ENCODE measurements around the gene KDM6A.
"Not testable (repeated sequence)": the region's sequence is repeated elsewhere in the genome, so short reads cannot be mapped to it uniquely, and the experiment has no call there.

The KDM6A gene

DNA sequence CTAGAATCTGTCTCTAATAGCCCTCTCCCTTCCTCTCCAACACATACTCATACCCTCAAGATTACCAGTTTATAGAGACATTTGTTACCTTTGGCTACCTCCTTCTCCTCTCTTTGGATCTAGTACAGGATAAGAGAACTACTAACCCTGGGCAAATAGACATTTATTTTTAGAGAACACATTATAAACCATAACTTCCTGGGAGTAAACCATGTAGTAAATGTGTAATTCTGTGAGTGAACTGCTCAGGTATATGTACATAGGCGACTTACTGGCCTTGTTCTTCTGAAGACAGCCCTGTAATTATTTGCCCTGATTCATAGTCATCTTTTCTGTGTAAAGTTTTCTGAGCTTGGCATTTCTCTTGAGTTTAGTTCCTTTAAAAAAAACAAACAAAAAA lies 94.2 kb downstream of the KDM6A start:
- DNase-seq: no peak

DNA sequence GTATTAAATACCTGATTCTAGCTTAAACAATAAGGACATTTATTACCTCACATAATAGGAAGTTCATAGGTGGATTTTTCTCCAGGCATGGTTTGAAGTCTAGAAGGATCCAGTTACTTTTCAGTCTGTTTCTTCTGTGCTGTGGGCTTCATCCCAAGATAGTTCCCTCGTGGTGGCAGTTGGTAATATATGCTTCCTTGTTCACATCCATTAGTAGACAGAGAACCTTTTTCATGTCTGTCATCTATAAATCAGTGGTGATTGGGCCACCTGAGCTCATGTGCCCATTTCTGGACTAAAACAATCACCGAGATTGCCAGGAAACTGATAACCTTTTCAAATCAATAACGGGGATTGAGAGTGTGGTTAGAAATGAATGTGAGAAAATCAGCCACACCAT lies 97.7 kb downstream of the KDM6A start:
- no peak for DNase-seq

DNA sequence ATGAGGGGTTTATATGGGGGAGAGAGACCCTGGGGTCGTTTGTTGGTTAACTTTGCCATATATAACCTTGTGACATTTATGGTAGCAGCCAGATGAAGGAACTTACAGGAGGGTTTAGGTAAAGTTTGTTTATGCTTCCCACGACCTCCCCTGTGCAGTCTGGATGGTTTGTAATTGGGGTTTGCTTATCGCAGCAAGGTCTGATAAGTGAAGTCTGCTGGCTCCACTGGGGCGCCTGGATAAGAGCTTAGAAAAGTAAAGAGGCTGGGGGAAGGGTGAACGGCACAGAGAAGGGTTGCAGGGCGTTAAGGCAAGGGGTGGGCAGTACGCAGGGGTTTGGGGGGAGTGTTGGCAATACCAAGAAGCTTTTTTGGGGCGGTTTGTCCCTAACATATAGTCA lies 98.7 kb downstream of the KDM6A start:
- no peak for DNase-seq

DNA sequence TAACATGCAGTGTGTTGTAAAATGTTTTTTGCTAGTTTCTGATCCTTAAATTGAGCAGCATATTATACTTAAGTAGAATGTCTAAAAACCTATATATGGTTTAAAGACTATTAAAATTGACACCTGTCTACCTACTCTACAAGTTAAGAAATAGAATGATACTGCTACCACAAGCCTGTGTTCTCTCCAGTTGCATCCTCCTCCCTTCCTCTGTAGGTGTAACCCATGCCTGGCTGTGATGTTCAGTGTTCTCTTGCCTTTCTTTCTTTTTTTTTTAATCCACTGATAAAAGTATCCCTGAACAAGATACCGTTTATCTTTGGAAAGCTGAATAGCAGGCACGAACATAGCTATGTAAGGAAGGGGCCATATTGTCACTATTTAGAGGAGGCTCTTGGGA lies 99.1 kb downstream of the KDM6A start:
- no peak for DNase-seq

DNA sequence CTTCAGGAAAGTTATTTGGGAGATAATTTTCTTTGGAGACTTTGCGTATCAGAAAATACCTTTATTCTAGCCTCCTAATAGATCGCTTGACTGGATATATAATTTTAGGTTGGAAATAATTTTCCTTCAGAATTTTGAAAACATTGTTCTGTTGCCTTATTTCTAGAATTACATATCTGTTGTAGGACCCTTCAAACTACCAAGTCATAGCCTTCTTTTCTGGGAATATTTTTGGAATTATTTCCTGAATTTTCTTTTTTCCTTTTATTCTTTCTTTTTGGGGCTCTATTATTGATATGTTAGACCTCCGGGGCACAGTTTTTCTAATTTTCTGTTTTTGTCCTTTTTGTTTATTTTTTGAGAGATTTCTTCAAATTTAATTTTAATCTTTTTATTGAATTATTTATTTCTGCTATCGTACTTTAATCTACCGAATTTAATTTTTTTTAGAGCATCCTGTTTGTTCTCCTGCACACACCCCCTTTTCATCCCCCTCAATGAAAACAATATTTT lies 100.5 kb downstream of the KDM6A start:
- DNase-seq: no peak

DNA sequence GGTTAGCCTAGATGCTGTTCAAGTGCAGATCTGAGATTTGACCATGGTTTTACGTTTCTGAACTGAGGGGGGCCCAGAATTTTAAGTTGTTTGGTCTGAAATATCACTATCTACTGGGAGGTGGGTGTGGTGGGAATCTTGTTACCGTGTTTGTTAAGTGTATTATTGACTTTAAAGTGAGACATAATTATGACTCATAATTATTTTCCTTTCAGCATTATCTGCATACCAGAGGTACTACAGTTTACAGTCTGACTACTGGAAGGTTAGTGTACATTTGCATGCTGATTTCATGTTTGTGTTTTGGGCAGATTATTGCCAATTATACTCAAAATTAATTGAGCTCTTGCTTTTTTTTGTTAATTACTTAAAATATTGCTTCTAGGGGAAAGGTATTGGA lies 101.5 kb downstream of the KDM6A start:
- DNase-seq: no peak

DNA sequence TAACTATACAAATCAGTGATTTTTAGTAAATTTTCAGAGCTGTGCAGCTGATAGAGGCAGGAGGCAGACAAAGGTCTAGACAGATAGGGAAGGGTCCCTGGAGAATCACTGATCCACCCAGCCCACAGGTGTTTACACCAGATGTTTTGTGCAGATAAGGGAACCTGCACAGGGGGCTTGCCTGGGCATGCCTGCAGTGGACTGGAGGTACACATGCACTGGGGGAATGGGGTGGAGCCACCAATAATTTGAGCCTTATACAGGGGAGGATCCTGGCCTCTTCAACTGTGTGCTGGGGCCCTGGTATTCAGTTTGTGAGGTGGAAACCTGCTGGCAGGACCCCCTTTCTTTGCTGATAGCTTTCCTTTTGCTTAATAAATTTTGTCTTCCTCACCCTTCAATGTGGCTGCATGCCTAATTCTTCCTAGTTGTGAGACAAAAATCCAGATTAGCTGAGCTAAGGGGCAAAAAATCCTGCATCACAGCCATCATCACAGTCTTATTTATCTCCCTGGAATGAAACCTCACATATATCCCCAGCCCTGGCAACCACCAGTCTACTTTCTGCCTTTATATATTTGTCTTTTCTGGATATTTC lies 102.8 kb downstream of the KDM6A start:
- no peak for DNase-seq

DNA sequence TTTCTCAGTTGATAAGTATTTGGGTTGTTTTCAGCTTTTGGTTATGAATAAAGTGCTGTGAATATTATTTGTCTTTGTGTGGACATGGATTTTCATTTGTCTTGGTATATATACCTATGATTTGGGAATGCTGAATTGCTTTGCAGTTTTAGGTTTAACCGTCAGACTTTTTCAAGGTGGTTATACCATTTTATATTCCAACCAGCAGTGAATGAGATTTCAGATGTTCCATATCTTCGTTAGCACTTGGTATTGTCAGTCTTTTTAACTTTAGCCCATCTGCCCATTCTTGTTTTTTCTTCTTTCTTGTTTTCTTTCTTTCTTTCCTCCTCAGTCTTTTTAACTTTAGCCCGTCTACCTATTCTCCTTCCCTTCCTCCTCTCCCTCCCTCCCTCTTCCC lies 106.0 kb downstream of the KDM6A start:
- DNase-seq: no peak

DNA sequence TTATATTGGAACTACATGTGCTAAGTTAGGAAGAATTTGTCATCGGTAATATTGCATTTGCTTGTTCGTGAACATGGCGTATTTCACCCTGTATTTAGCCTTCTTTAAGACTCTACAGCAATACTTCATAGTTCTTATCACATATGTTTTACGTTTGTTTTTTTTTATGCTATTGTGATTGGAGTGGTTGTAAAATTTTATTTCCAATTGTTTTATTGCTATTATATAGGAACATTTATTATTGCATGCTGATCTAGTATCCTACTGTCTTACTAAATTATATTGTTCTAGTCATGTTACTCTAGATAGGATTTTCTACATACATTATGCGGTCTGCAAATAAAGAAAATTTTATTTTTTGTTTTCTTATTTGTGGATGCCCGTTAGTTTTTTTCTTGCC lies 107.4 kb downstream of the KDM6A start:
- DNase-seq: no peak

DNA sequence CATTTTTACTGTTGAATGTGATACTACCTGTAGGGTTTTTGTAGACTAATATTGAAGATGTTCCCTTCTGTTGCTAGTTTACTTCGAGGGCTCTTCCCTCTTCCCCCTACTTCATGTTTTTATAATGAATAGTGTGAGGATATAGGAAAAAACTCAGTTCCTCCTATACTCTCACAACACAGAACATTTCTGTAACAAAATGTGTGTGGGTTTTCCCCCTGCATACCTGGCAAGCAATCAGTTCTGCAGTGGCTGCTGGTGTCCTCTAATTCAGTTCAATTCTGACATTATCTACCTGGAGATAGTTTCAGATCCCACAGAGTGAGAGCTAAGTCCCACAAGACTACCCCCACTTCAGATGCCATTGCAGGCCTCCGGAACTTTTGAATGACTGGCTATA lies 107.9 kb downstream of the KDM6A start:
- DNase-seq: no peak

DNA sequence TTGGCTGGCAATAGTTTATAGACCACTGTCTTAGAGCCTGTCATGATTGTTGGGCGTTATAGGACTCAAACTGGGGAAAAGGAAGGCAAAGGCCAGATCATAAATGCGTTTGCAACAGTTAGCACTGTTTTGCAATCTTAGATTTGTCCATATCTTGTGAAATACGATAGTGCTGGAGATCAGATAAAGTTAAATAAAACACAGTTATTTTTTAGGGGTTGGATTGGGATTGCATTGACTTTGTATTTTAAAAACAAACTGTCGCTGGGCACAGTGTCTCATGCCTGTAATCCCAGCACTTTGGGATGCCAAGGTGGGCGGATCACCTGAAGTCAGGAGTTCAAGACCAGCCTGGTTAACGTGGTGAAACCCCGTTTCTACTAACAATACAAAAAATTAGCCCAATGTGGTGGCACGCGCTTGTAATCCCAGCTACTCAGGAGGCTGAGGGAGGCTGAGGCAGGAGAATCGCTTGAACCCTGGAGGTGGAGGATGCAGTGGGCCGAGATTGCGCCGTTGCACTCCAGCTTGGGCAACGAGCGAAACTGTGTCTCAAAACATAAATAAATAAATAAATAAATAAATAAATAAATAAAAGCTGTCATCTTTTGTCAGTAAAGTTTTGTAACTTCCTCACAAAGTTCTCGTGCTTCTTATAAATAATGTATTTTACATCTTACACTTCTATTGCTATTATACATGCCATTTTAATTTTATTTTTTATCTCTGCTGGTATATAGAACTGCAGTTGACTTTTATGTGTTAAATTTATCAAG lies 117.2 kb downstream of the KDM6A start:
- no peak for DNase-seq

DNA sequence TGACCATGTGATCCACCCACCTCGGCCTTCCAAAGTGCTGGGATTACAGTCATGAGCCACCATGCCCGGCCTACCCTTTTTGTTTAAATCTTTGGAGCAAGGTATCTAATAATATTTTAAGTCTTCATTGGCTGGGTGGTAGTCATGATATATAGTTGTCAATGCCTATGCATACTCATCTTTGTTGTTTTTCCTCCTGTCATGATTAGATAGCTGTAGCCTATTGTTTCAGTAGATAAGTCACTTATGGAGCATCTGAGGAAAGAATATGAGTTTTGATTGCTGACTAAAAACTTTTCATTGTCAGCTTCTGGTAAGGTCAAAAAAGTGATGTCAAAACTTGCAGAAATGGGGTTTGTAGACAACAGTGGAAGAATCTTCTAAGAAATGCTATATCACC lies 119.8 kb downstream of the KDM6A start:
- no peak for DNase-seq

DNA sequence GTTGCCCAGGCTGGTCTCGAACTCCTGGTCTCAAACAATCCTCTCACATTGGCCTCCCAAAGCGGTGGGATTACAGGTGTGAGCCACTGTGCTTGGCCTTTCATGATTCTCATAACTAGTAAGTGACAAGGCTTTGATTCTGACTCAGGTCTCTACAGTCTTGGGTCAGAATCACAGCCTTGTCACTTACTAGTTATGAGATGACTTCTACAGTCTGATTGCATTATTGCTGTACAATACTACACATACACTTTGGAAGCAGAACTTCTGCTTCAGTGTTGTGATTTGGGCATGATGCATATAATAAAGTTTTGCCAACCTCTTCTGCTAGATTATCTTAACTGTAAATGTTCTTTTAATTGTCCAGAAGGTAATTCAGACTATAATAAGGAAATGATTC lies 123.3 kb downstream of the KDM6A start:
- no peak for DNase-seq

DNA sequence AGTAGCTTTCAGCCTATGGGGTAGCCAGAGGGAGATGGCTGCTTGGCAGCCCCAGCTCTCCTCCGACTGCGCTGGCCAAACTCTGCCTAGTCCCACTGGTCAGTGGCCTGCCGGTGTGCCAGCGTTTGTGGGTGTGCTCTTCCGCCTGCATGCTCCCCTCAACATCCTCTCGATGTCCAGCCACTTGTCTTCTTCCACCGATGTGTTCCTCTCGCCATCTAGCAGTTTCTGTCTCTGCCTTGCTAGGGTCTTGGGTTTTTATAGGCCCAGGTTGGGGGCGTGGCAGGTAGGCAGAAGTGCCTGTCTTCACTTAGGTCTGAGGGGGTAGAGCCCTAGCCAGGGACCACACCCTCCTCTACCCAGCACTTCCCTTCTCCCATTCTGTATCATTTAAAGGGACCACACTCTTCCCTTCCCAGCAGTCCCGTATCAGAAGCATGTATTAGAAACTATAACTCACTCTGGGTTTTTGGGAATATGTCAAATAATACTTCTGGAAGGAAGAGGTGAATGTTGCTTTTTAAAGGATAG lies 124.4 kb downstream of the KDM6A start:
- DNase-seq: no peak

DNA sequence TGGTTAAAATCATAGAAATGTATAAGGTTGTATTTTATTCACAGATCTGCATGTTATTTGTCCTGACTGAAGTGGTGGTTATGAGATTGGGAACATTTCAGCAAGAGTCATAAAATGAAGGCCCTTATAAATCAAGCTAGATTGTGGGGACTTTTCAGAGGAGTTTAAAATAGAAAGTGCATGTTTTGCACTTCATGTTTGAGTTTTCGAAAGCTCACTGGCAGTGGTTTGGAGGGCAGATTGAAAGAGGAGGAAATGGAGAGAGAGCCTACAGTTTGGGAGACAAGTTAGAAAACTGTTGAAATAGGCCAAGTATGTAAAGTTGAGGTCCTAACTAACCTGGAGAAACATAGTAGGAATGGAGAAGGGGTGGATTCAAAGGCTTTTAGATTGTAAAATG lies 124.9 kb downstream of the KDM6A start:
- DNase-seq: no peak

DNA sequence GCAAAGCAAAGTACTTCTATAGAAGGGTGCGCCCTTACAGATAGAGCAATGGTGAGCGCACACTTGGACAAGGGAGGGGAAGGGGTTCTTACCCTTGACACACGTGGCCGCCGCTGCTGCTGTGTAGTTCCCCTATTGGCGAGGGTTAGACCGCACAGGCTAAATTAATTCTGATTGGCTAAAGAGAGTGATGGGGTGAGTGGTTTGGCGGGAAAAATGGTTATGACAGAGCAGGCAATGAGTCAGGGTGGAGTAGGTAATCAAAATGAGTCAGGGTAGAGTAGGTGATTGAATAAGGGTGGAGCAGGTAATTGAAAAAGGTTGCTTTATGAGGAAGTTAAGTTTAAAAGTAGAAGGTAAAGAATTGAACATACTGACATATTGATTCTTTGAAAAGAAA lies 126.2 kb downstream of the KDM6A start:
- DNase-seq: not testable (repeated sequence)

DNA sequence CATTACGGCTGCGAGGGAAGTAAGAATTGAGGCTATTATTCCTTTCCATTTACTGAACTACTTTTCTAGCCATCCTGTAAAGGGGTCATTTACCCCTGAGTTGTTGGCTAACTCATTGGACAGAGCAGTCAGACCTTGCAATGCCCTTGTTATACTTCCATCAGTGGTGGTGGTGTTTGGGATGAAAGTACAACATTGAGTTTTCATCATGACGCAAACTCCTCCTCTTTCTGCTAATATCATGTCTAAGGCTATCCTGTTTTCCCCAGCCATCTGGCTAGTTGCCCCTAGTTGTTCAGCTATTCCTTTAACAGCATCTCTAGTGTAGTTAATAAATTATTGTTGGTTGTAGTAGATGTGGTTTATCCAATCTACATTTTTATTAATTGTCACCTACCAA lies 126.9 kb downstream of the KDM6A start:
- DNase-seq: not testable (repeated sequence)

DNA sequence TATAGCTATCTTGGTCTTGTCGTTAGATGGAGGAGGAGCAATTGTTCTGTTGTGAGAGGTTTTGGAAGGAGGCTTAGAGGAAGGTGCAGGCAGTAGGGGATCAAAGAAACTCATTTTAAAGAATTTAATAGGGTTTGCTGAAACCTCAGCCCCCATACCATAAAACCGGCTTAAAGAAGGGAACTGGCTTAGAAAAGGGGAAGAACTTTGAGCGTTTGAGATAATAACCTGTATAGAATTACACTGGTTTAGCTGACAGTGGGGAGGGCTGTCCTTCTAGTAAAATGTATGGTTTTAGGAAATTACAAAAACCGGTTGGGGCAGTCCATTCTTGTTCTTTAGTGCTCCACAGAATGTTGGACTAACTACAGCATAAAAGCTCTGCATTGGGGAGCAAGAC lies 128.1 kb downstream of the KDM6A start:
- DNase-seq: no peak

DNA sequence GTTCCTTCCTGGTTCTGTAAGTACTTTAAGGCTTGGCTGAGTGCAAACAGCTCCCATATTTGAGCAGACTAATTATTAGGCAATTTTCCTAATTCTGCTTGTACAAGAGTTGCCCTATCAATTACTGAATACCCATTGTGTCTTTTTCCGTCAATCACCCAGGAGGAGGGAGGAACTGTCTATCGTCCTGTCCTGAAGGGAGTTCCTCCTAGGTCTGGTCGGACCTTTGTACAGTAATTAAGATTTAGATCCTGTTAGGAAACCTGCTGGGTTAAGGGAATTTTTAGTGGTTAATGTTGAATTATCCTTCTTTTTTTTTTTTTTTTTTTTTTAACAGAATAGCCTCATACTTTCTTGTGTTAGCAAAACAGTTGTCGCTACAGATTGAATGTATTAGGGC lies 130.1 kb downstream of the KDM6A start:
- DNase-seq: no peak

DNA sequence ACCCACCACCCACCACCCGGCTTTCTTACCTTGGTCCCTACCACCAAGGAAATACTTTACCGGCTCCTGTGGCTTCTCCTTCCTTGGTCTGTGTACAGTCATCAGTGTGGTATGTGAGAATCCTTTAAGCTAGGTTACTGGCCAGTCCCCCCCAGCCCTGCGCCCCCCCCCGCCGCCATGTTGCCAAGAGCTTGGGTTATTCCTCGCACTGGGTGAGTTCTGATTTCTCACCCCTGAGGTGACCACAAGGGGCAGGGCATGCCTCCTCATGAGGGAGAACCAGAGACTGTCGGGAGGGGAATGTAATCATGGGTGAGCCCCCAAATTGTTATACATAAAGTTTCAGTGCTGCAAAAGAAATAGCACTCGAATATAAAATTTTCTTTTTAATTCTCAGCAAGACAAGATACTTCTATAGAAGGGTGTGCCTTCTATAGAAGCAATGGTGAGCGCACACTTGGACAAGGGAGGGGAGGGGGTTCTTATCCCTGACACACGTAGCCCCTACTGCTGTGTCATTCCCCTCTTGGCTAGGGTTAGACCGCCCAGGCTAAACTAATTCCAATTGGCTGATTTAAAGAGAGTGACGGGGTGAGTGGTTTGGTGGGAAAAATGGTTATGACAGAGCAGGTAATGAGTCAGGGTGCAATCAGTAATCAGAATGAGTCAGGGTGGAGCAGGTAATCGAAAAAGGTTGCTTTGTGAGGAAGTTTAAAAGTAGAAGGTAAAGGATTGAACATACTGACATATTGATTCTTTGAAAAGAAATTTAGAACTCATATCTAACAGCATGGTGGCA lies 133.2 kb downstream of the KDM6A start:
- DNase-seq: no peak

DNA sequence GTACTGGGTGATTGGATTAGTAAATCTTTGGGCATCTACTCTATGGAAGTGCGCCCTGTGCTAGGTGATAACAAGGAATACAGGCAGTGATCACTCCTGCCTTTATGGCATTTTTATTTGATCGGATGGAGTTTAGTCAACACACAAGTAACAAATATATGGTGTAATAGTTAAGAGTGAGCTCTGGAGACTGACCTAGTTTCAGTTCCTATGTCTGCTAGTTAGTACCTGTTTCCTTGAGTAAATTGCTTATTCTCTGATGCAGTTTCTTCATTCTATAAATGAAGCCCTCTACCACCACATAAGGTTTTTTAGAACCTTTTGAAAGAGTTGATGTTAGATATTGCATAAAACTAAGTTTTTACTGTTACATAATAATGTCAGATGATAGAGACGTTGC lies 134.6 kb downstream of the KDM6A start:
- no peak for DNase-seq

DNA sequence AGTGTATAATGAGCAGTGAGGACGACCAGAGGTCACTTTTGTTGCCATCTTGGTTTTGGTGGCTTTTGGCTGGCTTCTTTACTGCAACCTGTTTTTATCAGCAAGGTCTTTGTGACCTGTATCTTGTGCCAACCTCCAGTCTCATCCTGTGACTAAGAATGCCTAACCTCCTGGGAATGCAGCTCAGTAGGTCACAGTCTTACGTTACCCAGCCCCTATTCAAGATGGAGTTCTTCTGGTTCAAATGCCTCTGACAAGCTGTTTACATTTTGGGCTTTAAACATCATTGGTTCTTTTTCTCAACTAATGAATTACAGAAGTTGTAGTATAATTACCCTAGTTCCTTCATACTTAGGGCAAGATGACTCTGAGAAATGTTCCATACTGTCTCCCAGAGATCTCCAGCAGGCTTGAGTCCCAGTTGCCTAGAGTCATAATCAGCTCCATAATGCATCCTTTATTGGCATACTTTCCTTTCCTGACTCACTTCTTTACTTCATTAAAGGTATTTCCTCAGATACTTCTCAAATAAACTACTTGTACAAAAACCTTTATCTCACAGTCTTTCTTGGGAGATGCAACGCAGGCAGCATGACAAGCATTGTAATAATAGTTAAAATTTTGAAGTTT lies 136.5 kb downstream of the KDM6A start:
- DNase-seq: no peak

DNA sequence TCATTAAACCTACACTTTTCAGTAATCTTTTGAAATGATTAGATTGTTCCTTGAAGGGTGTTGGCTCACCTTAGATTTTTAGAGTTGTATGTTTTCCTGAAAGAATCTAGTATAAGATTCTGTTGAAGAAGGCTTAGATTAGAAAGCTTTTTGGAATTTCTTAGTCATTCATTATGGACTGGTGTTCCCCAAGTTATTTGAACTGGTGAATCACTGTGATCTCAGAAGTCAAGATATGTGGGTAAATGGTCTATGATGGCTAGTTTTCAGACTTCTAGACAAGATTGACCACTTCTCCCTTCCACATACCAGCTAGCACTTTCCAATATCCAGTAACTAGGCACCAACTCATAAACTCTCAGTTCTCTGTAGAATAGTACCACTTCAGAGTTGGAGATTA lies 138.1 kb downstream of the KDM6A start:
- no peak for DNase-seq
